Smooth muscle cell (in vitro differentiated cells): Measurements from ENCODE around the gene DYNLT4. TPM values are rescaled to one million over a fixed set of nuclear protein-coding genes. Genes with fewer than 3 reads are reported as not detected.

ENCODE experiments used
- DNase-seq: peaks from one replicate; lab custom pipeline; 2025; ENCODE audit not compliant: unreplicated experiment; lab: John Stamatoyannopoulos, UW
- H2AFZ ChIP-seq: fragments of 200-600 bp; sonication (generic); 2 replicates; pipeline ENCODE4 v1.6.0; 2016; ENCODE audit warnings: antibody characterized with exemption, low read depth, mild to moderate bottlenecking
- H3F3A ChIP-seq: fragments of 200-600 bp; sonication (generic); 2 replicates; pipeline ENCODE4 v1.6.0; 2017; ENCODE audit warnings: antibody characterized with exemption, low read depth
- H3K27ac ChIP-seq: fragments of 200-600 bp; sonication (generic); 2 replicates; pipeline ENCODE4 v1.5.1; 2016; ENCODE audit warnings: low read depth, mild to moderate bottlenecking
- H3K27me3 ChIP-seq: fragments of 200-600 bp; sonication (generic); 2 replicates; pipeline ENCODE4 v1.6.1; 2016; ENCODE audit warnings: low read depth, mild to moderate bottlenecking
- H3K36me3 ChIP-seq: fragments of 200-600 bp; sonication (generic); 2 replicates; pipeline ENCODE4 v1.5.1; 2016; ENCODE audit warnings: low read depth
- H3K4me1 ChIP-seq: fragments of 200-600 bp; sonication (generic); 2 replicates; pipeline ENCODE4 v1.5.1; 2016; ENCODE audit warnings: low read depth
- H3K4me2 ChIP-seq: fragments of 200-600 bp; sonication (generic); 2 replicates; pipeline ENCODE4 v1.6.0; 2016; ENCODE audit warnings: mild to moderate bottlenecking
- H3K4me3 ChIP-seq: fragments of 200-600 bp; sonication (generic); 2 replicates; pipeline ENCODE4 v1.5.1; 2016; ENCODE audit warnings: mild to moderate bottlenecking
- H3K79me2 ChIP-seq: fragments of 200-600 bp; sonication (generic); 2 replicates; pipeline ENCODE4 v1.6.0; 2016; ENCODE audit warnings: low read depth, mild to moderate bottlenecking
- H3K9ac ChIP-seq: fragments of 200-600 bp; sonication (generic); 2 replicates; pipeline ENCODE4 v1.6.0; 2016; ENCODE audit warnings: low read depth
- H3K9me3 ChIP-seq: fragments of 200-600 bp; sonication (generic); replicated peaks from 2 replicates; pipeline ENCODE4 v1.5.1; 2016; ENCODE audit warnings: low read depth
- H4K20me1 ChIP-seq: fragments of 200-600 bp; sonication (generic); 2 replicates; pipeline ENCODE4 v1.6.0; 2016; ENCODE audit warnings: low read depth
- CTCF ChIP-seq: fragments of 200-600 bp; sonication (generic); IDR thresholded peaks from 2 replicates; pipeline ENCODE4 v1.5.1; 2017; ENCODE audit warnings: borderline replicate concordance, mild to moderate bottlenecking, antibody characterized with exemption; ENCODE audit not compliant: insufficient read depth, poor library complexity, severe bottlenecking
- WGBS: methylation state at CpG from one replicate; pipeline ENCODE4 v1.1.7; 2016; ENCODE audit warnings: low lambda C conversion rate; 5-methylcytosine and 5-hydroxymethylcytosine counted together
- polyA plus RNA-seq: library from polyadenylated mRNA; unstranded; fragments of >200 nt; fragmentation: Nextera tagmentation; extraction: Ambion mirVana; gene quantifications from 2 replicates; pipeline ENCODE4 v1.2.1, GENCODE V29; 2016
- total RNA-seq: library from RNA; depleted of rRNA; stranded (reverse); fragments of >200 nt; gene quantifications from 2 replicates; pipeline ENCODE4 v1.2.3, GENCODE V29; 2014

The DYNLT4 gene
- total and polyA plus RNA-seq, 2 experiments from 2014 or later = 1.6 to 2.0 TPM

DNA sequence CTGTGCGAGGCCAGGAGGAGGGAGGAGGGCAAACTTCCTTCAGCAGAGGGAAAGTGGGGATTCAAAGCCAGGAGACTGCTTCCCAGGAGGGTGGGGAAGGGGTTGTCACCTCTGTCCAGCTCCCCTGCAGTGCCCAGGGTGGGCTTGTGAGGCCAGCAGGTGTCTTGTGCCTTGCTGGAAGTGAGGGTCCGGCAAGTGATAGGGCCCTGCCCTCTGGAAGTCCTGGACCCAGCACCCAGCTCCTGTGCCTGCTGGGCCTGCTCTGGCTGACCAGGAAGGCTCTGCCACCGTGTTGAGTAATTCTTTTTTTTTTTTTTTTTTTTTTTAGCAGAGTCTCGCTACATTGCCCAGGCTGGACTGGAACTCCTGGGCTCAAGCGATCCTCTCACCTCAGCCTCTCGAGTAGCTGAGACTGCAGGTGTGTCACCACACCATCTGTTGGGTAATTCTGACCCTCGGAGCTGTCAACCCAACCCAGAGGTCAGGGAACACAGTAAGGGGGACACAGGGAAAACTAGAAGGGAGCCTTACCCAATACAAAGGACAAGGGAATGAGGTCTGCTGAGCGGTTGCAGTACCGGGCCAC lies 20.2 kb downstream of the DYNLT4 start:
- 89% methylated on average over 9 of the region's 9 CpGs for WGBS
- H3K4me2 ChIP-seq = no peak overlapping the region
- TF ChIP-seq CTCF = no peak
- H3K9ac ChIP-seq = no peak overlapping the region
- peaks cover 10% of the 10 kb centered on the region for H3F3A ChIP-seq
- H3K9me3 ChIP-seq = no peaks in the 10 kb centered on the region
- H2AFZ ChIP-seq = no peak overlapping the region
- H3K27ac ChIP-seq = no peak overlapping the region
- no peak for DNase-seq
- no peak overlapping the region for H3K4me3 ChIP-seq
- no peaks in the 10 kb centered on the region for H4K20me1 ChIP-seq
- peaks cover 12% of the 10 kb centered on the region for H3K4me1 ChIP-seq
- H3K79me2 ChIP-seq = no peaks in the 10 kb centered on the region
- H3K36me3 ChIP-seq = no peaks in the 10 kb centered on the region
- no peaks in the 10 kb centered on the region for H3K27me3 ChIP-seq

- Histone ChIP-seq H3K4me2 (peak overlapping the region; percentile 74), H3K27ac (no peak overlapping the region), H3K4me1 (peaks cover 12% of the 10 kb centered on the region), H3K36me3 (no peaks in the 10 kb centered on the region), H3K79me2 (no peaks in the 10 kb centered on the region), H3K9ac (no peak overlapping the region), H3F3A (peaks cover 10% of the 10 kb centered on the region), H4K20me1 (peaks cover under 1% of the 10 kb centered on the region), H3K4me3 (peak overlapping the region; percentile 28), H2AFZ (no peak overlapping the region), H3K27me3 (no peaks in the 10 kb centered on the region), H3K9me3 (no peaks in the 10 kb centered on the region)
- no peak for DNase-seq
- WGBS = 12% methylated on average over 47 of the region's 49 CpGs
- peak; percentile 92 for TF ChIP-seq CTCF
Observed at GRCh38 chr1:44786138-44786840, 20.9 kb downstream of the DYNLT4 start.

GRCh38 chr1:44785501-44786137 lies 21.5 kb downstream of the DYNLT4 start:
- Histone ChIP-seq H3K4me1 (peaks cover 12% of the 10 kb centered on the region), H3K9ac (no peak overlapping the region), H3K4me2 (peak overlapping the region; percentile 74), H3K27me3 (no peaks in the 10 kb centered on the region), H3K36me3 (no peaks in the 10 kb centered on the region), H2AFZ (no peak overlapping the region), H3K27ac (no peak overlapping the region), H3K9me3 (no peaks in the 10 kb centered on the region), H3K4me3 (peak overlapping the region; percentile 28), H3F3A (peaks cover 14% of the 10 kb centered on the region), H3K79me2 (no peaks in the 10 kb centered on the region), H4K20me1 (peaks cover 6% of the 10 kb centered on the region)
- TF ChIP-seq CTCF = no peak
- DNase-seq = no peak
- 37% methylated on average over 11 of the region's 11 CpGs for WGBS
